WERI-Rb-1 (cell line): ENCODE data around the gene TMCC3.

Experiments used
- DNase-seq: peaks from one replicate; pipeline ENCODE4 v3.0.0-alpha.2; 2020
- H3K27ac ChIP-seq: fragments of 250-450 bp; sonication (Bioruptor Pico); 2 replicates; pipeline ENCODE4 v1.5.1; 2020; ENCODE audit warnings: mild to moderate bottlenecking, moderate library complexity
- H3K27me3 ChIP-seq: fragments of 250-450 bp; sonication (Bioruptor Pico); 2 replicates; pipeline ENCODE4 v1.5.1; 2021; ENCODE audit warnings: mild to moderate bottlenecking, low read depth, moderate library complexity; ENCODE audit not compliant: insufficient read depth, severe bottlenecking
- H3K36me3 ChIP-seq: fragments of 250-450 bp; sonication (Bioruptor Pico); 2 replicates; pipeline ENCODE4 v1.5.1; 2020; ENCODE audit warnings: mild to moderate bottlenecking, moderate library complexity
- H3K4me3 ChIP-seq: 2 replicates; pipeline ENCODE4 v1.5.1; 2011; ENCODE audit warnings: low read depth, mild to moderate bottlenecking, control low read depth, low read length
- H3K9me3 ChIP-seq: fragments of 250-450 bp; sonication (Bioruptor Pico); 2 replicates; pipeline ENCODE4 v1.5.1; 2021; ENCODE audit warnings: mild to moderate bottlenecking, moderate library complexity; ENCODE audit not compliant: severe bottlenecking
- TF ChIP-seq, protein P1 (sequence below): IDR thresholded peaks from 2 replicates; pipeline ENCODE4 v1.5.1; 2011; ENCODE audit warnings: low read depth, mild to moderate bottlenecking, control low read depth, inconsistent platforms, low read length

TMCC3 gene

DNA sequence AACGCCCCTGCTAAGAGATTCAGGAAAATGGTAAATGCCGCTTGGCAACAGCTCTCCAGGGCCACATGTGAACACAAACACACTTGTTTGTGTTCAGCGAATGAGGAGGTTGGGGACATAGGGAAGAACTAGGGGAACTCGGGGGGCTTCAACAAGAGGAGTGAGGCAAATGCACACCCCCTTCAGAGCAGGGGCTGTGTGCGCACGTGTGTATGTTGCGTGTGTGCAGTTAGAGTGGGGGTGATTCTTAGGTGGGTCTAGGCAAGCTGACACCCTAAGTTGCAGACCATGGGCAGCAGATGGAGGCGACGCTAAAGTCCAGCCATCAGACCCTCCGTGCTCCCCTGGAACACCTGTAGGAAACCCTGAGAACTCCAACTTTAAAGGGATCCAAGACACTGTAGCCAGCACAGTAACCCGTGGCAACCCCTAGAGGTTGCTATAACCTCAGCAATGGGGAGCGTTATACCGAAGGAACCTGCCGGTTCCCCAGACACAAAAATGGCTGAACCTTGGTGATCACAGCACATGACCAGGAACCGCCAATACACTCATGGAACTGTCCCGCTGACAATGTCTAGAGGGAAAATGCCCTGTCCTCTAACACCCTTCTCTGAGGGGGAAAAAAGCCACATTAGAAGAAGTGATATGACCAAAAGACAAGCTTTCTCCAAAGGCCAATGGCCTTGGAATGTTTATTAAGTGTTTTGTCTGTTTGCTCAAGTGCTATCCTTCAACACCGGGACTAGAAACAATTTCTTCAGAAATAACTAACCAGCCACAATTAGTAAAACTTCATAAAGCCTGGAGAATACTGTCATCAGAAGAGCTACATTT is 104.2 kb downstream of the TMCC3 start:
- Histone ChIP-seq H3K9me3 (no peaks in the 10 kb centered on the region), H3K27me3 (no peaks in the 10 kb centered on the region), H3K4me3 (no peak overlapping the region), H3K27ac (no peak overlapping the region), H3K36me3 (no peaks in the 10 kb centered on the region)
- peak; percentile 69 for DNase-seq
- TF ChIP-seq, protein P1, sequence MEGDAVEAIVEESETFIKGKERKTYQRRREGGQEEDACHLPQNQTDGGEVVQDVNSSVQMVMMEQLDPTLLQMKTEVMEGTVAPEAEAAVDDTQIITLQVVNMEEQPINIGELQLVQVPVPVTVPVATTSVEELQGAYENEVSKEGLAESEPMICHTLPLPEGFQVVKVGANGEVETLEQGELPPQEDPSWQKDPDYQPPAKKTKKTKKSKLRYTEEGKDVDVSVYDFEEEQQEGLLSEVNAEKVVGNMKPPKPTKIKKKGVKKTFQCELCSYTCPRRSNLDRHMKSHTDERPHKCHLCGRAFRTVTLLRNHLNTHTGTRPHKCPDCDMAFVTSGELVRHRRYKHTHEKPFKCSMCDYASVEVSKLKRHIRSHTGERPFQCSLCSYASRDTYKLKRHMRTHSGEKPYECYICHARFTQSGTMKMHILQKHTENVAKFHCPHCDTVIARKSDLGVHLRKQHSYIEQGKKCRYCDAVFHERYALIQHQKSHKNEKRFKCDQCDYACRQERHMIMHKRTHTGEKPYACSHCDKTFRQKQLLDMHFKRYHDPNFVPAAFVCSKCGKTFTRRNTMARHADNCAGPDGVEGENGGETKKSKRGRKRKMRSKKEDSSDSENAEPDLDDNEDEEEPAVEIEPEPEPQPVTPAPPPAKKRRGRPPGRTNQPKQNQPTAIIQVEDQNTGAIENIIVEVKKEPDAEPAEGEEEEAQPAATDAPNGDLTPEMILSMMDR, result peak; percentile 79

DNA sequence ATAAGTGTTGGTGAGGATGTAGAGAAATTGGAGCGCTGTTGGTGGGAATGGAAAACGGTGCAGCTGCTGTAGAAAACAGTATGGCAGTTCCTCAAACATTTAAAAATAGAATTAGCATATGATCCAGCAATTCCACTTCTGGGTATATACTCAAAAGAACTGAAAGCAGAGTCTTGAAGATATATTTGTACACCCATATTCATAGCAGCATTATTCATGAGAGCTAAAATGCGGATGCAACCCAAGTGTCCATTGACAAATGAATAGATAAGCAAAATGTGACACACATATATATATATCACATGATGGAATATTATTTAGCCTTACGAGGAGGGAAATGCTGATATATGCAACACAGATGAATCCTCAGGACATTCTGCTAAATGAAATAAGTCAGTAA is 106.0 kb downstream of the TMCC3 start:
- DNase-seq, result no peak
- H3K9me3 ChIP-seq, result no peaks in the 10 kb centered on the region
- TF ChIP-seq, protein P1, result no peak
- H3K27me3 ChIP-seq, result no peaks in the 10 kb centered on the region
- no peaks in the 10 kb centered on the region for H3K36me3 ChIP-seq
- H3K4me3 ChIP-seq, result no peak overlapping the region
- H3K27ac ChIP-seq, result no peak overlapping the region

DNA sequence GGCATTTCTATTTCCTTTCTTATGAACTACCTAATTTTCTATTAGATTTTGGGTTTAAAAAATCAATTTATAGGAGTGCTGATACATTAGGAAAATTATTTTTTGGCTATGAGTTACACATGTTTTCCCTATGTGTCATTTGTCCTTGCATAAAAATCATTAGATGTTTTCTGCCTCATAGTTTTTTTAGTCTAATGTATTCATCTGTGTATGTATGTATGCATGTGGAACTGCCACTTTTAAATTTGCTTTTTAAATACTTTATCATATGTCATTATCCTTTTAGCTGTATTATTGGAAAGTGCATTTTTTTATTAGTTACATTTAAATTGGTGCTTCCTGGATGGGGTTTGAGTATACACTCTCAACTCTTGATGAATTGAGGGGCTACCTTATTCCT is 112.0 kb downstream of the TMCC3 start:
- Histone ChIP-seq H3K27me3 (no peaks in the 10 kb centered on the region), H3K27ac (no peak overlapping the region), H3K4me3 (no peak overlapping the region), H3K36me3 (no peaks in the 10 kb centered on the region), H3K9me3 (no peaks in the 10 kb centered on the region)
- TF ChIP-seq, protein P1, result no peak
- DNase-seq, result no peak

DNA sequence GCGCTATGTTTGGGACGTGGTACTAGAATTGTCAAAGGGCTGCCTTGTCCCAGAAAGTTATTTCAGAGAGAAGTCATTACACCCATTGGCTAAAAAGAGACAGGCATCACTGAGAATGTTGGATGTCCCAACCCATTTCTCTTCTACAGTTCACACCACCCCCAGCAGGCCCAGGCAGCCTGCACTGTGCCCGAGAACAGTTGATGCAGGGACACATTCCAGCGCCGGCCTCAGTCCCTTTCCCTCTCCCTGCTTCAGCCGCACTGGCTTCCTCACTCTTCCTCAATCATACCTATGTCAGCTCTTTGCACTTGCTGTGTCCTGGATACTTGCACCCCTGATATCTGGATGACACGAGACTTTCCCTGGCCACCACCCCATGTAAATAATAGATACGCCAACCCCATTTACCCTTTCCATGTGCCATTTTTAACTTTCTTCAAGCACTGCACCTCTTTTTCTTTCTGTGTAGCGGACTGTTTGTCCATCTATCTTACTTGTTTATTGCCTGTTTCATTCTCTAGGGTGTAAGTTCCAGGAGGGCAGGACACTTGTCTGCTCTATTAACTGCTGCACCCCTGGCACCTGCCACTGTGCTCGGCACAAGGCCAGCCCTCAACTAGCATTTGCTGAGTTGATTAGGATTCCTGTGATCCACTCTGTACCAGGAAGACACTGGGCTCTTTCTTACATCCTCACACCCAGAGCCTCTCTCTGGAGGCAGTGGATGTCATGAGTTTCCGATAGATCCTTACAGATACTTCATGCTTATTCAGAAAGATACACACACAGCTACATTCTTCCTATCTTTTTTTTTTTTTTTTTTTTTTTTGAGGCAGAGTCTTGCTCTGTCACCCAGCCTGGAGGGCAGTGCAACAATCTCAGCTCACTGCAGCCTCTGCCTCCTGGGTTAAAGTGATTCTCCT is 114.1 kb downstream of the TMCC3 start:
- H3K36me3 ChIP-seq, result no peaks in the 10 kb centered on the region
- H3K27ac ChIP-seq, result no peak overlapping the region
- no peaks in the 10 kb centered on the region for H3K27me3 ChIP-seq
- H3K9me3 ChIP-seq, result no peaks in the 10 kb centered on the region
- TF ChIP-seq, protein P1, result no peak
- DNase-seq, result no peak
- H3K4me3 ChIP-seq, result no peak overlapping the region

DNA sequence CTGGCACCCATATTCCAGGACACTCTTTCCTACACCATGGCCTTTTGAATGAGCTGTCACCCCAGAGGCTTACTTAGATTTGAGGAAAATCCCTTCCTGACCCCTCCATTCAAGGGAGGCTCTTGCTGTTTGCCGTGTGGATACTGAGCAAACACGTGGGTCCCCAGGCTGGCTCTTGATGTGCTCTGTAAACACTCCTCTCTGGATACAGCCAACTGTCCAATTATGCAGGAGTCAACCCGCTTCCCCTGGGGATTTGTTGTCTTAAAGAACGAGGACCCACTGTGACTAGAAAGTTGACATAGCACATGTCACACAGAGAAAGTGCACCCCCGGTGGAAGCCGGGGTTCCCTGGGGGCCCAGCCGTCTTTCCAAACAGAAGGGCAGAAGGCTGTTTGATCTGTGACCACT is 114.8 kb downstream of the TMCC3 start:
- no peak for DNase-seq
- no peaks in the 10 kb centered on the region for H3K27me3 ChIP-seq
- H3K27ac ChIP-seq, result no peak overlapping the region
- no peaks in the 10 kb centered on the region for H3K9me3 ChIP-seq
- no peaks in the 10 kb centered on the region for H3K36me3 ChIP-seq
- TF ChIP-seq, protein P1, result no peak
- H3K4me3 ChIP-seq, result no peak overlapping the region
